ENCODE data around the gene PPP2R1B.

Gene PPP2R1B

DNA sequence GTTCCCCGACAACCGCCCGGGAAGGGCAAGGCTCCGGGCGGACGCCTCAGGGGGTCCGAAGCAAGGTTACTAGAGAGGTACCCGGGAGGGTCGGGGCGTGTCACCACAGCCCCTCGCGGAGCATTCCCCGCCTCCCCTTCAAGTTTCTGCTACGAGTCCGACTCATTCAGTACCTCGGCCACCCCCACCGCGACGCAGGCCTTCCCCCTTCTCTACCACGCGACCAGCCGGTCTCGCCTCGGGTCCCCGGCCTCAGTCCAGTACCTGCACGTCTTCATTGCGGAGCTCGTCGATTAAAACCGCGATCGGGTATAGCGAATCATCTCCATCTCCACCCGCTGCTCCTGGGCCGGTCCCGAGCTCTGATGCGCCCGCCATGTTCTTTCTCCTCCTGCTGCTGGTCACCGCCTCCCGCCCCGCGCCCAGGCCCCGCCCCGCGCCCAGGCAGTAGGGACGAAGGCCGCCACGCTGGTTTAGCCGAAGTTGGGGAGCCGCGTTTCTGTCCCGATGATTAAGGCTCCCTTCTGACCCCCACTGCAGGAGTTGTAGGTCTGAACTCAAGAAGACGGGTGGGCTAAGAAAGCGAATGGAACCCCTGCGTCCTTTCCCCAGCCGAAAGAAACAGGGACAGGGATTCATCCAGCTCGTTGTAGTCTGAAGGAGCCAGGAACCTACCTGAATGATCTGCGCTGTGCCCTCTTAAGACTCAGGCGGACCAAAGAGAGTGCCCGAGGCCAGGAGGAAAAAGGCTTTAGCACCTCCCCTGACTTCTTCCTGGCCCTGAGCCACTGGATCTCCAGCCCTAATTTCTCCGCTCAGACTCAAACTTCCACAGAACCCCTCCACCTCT, at the start of gene PPP2R1B:
PPP2R1B (minus strand) TSS at position 406 of the 850 bp plus-strand sequence; CDS start at position 378, 28 bp downstream.
- H3K36me3 ChIP-seq (ENCODE audit: control insufficient read depth, insufficient read depth, low read length): peaks cover 35% of the 10 kb centered on the region
- peaks cover 36% of the 10 kb centered on the region for H3K4me1 ChIP-seq (ENCODE audit: control insufficient read depth, insufficient read depth, low read length)
- no peaks in the 10 kb centered on the region for H3K27me3 ChIP-seq (ENCODE audit: control insufficient read depth, insufficient read depth, low read length)
- H3K4me3 ChIP-seq (ENCODE audit: low read depth, low read length): peak within 1 kb of the TSS; percentile 91
- H3K9me3 ChIP-seq (ENCODE audit: control insufficient read depth, insufficient read depth, low read length): no peaks in the 10 kb centered on the region
- H3K27ac ChIP-seq (ENCODE audit: low read depth, low read length): peak within 1 kb of the TSS; percentile 87
- peak within 1 kb of the TSS; percentile 92 for H3K9ac ChIP-seq (ENCODE audit: low read depth, low read length)

DNA sequence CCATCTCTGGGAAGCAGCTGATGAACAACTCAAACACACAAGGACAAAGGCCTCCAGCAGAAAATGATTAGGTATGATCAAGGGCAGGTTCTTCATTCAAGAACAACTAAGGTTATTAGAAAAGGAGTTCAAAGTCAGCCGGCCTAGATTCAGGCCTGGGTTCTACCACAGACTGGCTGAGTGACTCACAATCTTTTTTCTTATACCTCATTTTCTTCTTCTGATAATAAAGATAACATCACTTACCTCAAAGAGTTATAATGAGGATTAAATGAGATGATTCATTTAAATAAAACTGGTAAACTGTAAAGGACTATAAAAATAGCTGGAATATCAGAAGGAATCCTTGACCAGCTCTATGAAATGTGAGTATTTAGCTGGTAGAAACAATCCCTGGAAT, 49.3 kb upstream of the PPP2R1B start:
- no peaks in the 10 kb centered on the region for H3K9me3 ChIP-seq (ENCODE audit: control insufficient read depth, insufficient read depth, low read length)
- H3K4me3 ChIP-seq (ENCODE audit: low read depth, low read length): no peak overlapping the region
- H3K27ac ChIP-seq (ENCODE audit: low read depth, low read length): no peak overlapping the region
- no peaks in the 10 kb centered on the region for H3K4me1 ChIP-seq (ENCODE audit: control insufficient read depth, insufficient read depth, low read length)
- H3K27me3 ChIP-seq (ENCODE audit: control insufficient read depth, insufficient read depth, low read length): no peaks in the 10 kb centered on the region
- H3K36me3 ChIP-seq (ENCODE audit: control insufficient read depth, insufficient read depth, low read length): no peaks in the 10 kb centered on the region
- H3K9ac ChIP-seq (ENCODE audit: low read depth, low read length): no peak overlapping the region

DNA sequence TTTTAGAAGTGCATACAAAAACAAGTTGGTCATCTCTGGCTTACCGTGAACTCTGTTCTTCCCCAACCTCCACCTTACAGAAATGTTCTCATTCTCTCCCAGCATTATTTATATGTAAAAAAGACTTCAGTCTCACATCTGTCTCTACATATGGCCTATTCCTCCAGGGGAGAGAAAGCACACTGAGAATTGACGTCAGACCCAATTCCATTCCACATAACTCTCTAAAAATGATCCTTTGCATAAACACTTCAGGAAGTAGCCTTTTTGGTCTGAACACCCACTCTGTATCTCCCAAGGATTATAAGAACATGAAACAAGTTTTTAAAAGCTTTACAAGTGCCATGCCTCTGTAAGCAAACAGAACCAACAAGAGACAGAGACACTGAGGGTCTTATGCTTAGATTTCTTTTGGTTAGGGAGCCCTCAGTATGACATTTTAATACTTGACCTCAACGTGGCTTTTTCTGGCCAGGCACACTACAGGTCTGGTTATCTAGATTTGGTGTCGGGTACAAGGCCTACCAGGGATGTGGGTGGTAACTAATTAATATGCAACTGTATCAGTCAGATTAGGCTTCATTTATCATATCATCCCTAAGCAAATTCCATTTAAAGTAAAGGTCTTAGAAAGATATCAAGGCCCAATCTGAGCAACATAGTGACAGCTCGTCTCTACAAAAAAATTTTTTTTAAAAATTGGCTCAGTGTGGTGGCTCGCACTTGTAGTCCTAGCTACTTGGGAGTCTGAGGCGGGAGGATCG, 48.5 kb upstream of the PPP2R1B start:
- H3K4me3 ChIP-seq (ENCODE audit: low read depth, low read length): no peak overlapping the region
- H3K27ac ChIP-seq (ENCODE audit: low read depth, low read length): no peak overlapping the region
- H3K9me3 ChIP-seq (ENCODE audit: control insufficient read depth, insufficient read depth, low read length): no peaks in the 10 kb centered on the region
- no peaks in the 10 kb centered on the region for H3K27me3 ChIP-seq (ENCODE audit: control insufficient read depth, insufficient read depth, low read length)
- no peak overlapping the region for H3K9ac ChIP-seq (ENCODE audit: low read depth, low read length)
- no peaks in the 10 kb centered on the region for H3K36me3 ChIP-seq (ENCODE audit: control insufficient read depth, insufficient read depth, low read length)
- no peaks in the 10 kb centered on the region for H3K4me1 ChIP-seq (ENCODE audit: control insufficient read depth, insufficient read depth, low read length)

DNA sequence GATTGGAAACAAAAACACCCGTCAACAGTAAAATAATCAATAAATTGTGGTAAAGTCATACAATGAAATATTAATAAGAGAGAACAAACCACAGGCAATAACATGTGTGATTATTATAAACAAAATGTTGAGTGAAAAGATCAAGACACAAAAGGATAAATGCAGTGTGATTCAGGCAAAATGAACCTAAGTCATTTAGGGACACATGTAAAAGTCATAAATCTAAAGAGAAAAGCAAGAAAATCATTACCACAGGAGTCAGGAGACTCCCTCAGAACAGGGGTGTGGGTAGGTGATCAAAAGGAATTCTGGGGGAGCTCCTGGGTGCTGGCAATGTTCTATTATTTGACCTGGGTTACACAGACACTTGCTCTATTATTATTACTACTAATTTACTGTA, 47.9 kb upstream of the PPP2R1B start:
- Histone ChIP-seq H3K27me3 (ENCODE audit: control insufficient read depth, insufficient read depth, low read length) (no peaks in the 10 kb centered on the region), H3K4me3 (ENCODE audit: low read depth, low read length) (no peak overlapping the region), H3K27ac (ENCODE audit: low read depth, low read length) (no peak overlapping the region), H3K4me1 (ENCODE audit: control insufficient read depth, insufficient read depth, low read length) (no peaks in the 10 kb centered on the region), H3K9ac (ENCODE audit: low read depth, low read length) (no peak overlapping the region), H3K36me3 (ENCODE audit: control insufficient read depth, insufficient read depth, low read length) (no peaks in the 10 kb centered on the region), H3K9me3 (ENCODE audit: control insufficient read depth, insufficient read depth, low read length) (no peaks in the 10 kb centered on the region)

DNA sequence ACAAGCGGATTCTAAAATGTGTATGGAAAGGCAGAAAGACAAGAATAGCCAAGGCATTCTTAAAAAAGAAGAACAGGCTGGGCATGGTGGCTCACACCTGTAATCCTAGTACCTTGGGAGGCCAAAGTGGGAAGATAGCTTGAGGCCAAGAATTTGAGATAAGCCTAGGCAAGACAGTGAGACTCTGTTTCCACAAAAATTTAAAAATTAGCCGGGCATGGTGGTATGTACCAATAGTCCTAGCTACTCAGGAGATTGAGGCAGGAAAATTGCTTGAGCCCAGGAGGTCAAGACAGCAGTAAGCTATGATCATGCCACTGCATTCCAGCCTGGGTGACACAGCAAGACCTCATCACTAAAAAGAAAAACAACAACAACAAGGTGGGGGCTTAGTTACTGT, 46.0 kb upstream of the PPP2R1B start:
- no peaks in the 10 kb centered on the region for H3K27me3 ChIP-seq (ENCODE audit: control insufficient read depth, insufficient read depth, low read length)
- H3K4me3 ChIP-seq (ENCODE audit: low read depth, low read length): no peak overlapping the region
- no peaks in the 10 kb centered on the region for H3K36me3 ChIP-seq (ENCODE audit: control insufficient read depth, insufficient read depth, low read length)
- no peaks in the 10 kb centered on the region for H3K9me3 ChIP-seq (ENCODE audit: control insufficient read depth, insufficient read depth, low read length)
- H3K9ac ChIP-seq (ENCODE audit: low read depth, low read length): no peak overlapping the region
- no peak overlapping the region for H3K27ac ChIP-seq (ENCODE audit: low read depth, low read length)
- no peaks in the 10 kb centered on the region for H3K4me1 ChIP-seq (ENCODE audit: control insufficient read depth, insufficient read depth, low read length)

DNA sequence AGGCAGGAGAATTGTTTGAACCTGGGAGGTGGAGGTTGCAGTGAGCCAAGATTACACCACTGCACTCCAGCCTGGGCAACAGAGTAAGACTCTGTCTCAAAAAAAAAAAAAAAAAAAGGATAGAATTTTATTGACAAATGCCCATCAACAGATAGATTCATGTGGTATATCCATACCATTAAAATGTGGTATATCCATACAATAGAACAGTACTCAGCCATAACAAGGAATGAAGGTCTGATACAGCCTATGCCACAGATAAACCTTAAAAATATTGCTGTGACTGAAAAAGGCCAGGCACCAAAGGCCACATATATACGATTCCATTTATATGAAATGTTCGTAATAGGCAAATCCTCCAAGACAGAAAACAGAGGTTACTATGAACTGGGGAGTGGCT, 45.3 kb upstream of the PPP2R1B start:
- H3K36me3 ChIP-seq (ENCODE audit: control insufficient read depth, insufficient read depth, low read length): no peaks in the 10 kb centered on the region
- H3K27me3 ChIP-seq (ENCODE audit: control insufficient read depth, insufficient read depth, low read length): no peaks in the 10 kb centered on the region
- no peak overlapping the region for H3K9ac ChIP-seq (ENCODE audit: low read depth, low read length)
- H3K27ac ChIP-seq (ENCODE audit: low read depth, low read length): no peak overlapping the region
- no peaks in the 10 kb centered on the region for H3K4me1 ChIP-seq (ENCODE audit: control insufficient read depth, insufficient read depth, low read length)
- no peak overlapping the region for H3K4me3 ChIP-seq (ENCODE audit: low read depth, low read length)
- H3K9me3 ChIP-seq (ENCODE audit: control insufficient read depth, insufficient read depth, low read length): no peaks in the 10 kb centered on the region

DNA sequence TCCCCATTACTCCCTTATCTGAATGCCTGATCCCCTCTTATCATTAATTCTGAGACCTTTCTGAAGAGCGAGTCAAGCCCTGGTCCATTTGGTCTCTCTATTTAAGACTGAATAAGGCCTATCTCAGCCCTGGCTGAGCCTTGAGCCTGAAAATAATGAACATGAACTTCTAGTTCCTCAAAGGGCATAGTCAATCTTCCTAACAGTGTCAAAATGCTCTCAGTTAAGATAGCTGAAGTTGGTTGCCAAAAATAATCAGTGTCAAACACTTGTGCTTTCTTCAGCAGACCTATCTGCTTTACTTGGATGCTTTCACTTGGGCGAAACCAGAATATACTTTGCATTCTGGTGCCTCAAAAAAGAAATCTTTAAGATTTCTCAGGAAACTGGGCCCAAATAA, 42.6 kb upstream of the PPP2R1B start:
- Histone ChIP-seq H3K9ac (ENCODE audit: low read depth, low read length) (no peak overlapping the region), H3K4me1 (ENCODE audit: control insufficient read depth, insufficient read depth, low read length) (peaks cover 5% of the 10 kb centered on the region), H3K36me3 (ENCODE audit: control insufficient read depth, insufficient read depth, low read length) (peaks cover 6% of the 10 kb centered on the region; the same call in 1 of the 2 replicates)

DNA sequence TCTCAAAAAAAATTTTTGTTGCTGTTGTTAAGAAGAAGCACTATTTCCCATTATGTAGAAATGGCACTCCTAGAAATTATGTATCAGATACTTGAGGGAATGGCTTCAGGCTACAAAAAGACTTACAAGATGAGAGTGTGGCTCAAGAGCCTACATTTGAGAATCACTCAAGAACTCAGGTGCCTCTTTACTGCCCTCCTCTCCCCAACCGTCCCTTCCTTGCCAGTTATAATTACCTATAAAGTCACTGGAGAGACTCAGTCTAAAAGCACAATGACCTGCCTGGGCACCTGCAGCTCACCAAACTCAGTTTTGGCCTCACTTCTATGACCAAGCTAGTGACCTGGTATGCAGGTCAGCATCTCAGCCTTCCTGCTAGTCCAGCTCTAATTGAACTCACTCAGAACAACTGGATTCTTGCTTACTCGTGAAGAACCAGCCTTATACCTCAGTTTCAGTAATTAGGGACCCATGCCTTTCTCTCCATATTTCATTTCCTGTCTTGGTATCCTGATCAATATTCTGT, 41.9 kb upstream of the PPP2R1B start:
- no peaks in the 10 kb centered on the region for H3K9me3 ChIP-seq (ENCODE audit: control insufficient read depth, insufficient read depth, low read length)
- no peaks in the 10 kb centered on the region for H3K27me3 ChIP-seq (ENCODE audit: control insufficient read depth, insufficient read depth, low read length)
- H3K36me3 ChIP-seq (ENCODE audit: control insufficient read depth, insufficient read depth, low read length): peaks cover 6% of the 10 kb centered on the region; the same call in 1 of the 2 replicates
- peaks cover 5% of the 10 kb centered on the region for H3K4me1 ChIP-seq (ENCODE audit: control insufficient read depth, insufficient read depth, low read length)
- no peak overlapping the region for H3K27ac ChIP-seq (ENCODE audit: low read depth, low read length)
- no peak overlapping the region for H3K9ac ChIP-seq (ENCODE audit: low read depth, low read length)
- H3K4me3 ChIP-seq (ENCODE audit: low read depth, low read length): no peak overlapping the region

More for the DNA sequence above, 42.6 kb upstream of the PPP2R1B start:
- Histone ChIP-seq H3K9me3 (ENCODE audit: control insufficient read depth, insufficient read depth, low read length) (no peaks in the 10 kb centered on the region), H3K4me3 (ENCODE audit: low read depth, low read length) (no peak overlapping the region), H3K27me3 (ENCODE audit: control insufficient read depth, insufficient read depth, low read length) (no peaks in the 10 kb centered on the region), H3K27ac (ENCODE audit: low read depth, low read length) (no peak overlapping the region)

DNA sequence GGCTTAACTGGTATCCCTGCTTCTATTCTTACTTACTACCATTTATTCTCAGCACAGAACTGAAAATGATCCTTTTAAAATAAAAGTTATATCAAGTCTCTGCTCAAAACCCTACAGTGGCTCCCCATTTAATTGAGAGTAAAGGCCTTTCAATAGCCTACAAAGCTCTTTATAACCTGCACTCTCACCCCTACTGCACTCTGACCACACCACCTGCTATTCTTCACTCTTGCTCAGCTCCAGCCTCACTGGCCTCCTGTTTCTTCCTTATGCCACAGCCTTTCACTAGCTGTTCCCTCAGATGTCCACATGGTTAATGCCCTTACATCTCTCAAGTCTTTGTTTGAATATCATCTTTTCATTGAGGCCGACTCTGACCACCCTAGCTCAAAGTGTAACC, 40.9 kb upstream of the PPP2R1B start:
- no peaks in the 10 kb centered on the region for H3K27me3 ChIP-seq (ENCODE audit: control insufficient read depth, insufficient read depth, low read length)
- H3K4me1 ChIP-seq (ENCODE audit: control insufficient read depth, insufficient read depth, low read length): peaks cover 5% of the 10 kb centered on the region
- peaks cover 6% of the 10 kb centered on the region; the same call in 1 of the 2 replicates for H3K36me3 ChIP-seq (ENCODE audit: control insufficient read depth, insufficient read depth, low read length)
- H3K9me3 ChIP-seq (ENCODE audit: control insufficient read depth, insufficient read depth, low read length): no peaks in the 10 kb centered on the region
- H3K27ac ChIP-seq (ENCODE audit: low read depth, low read length): no peak overlapping the region
- no peak overlapping the region for H3K4me3 ChIP-seq (ENCODE audit: low read depth, low read length)
- H3K9ac ChIP-seq (ENCODE audit: low read depth, low read length): no peak overlapping the region

DNA sequence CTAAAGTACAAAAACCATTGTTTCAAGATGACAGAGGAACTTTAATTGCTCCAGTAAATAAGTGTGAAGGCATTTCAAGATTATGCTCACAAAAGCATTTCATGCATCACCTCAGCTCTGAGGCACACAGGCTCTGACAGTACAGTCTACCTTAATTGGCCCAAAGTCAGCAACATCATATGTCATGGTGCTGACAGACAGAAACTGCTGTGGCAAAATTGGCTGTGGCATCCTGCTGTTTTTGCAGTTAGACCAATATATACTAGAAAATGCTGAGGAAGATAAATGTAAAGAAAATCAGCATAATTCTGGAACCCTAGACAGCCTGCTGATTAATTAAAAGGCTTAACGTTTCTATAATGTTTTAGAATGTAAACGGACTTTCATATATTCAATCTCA, 34.9 kb upstream of the PPP2R1B start:
- peaks cover 6% of the 10 kb centered on the region; the same call in 1 of the 2 replicates for H3K36me3 ChIP-seq (ENCODE audit: control insufficient read depth, insufficient read depth, low read length)
- peaks cover 5% of the 10 kb centered on the region for H3K4me1 ChIP-seq (ENCODE audit: control insufficient read depth, insufficient read depth, low read length)
- no peak overlapping the region for H3K4me3 ChIP-seq (ENCODE audit: low read depth, low read length)
- no peaks in the 10 kb centered on the region for H3K9me3 ChIP-seq (ENCODE audit: control insufficient read depth, insufficient read depth, low read length)
- H3K9ac ChIP-seq (ENCODE audit: low read depth, low read length): no peak overlapping the region
- no peaks in the 10 kb centered on the region for H3K27me3 ChIP-seq (ENCODE audit: control insufficient read depth, insufficient read depth, low read length)
- no peak overlapping the region for H3K27ac ChIP-seq (ENCODE audit: low read depth, low read length)

DNA sequence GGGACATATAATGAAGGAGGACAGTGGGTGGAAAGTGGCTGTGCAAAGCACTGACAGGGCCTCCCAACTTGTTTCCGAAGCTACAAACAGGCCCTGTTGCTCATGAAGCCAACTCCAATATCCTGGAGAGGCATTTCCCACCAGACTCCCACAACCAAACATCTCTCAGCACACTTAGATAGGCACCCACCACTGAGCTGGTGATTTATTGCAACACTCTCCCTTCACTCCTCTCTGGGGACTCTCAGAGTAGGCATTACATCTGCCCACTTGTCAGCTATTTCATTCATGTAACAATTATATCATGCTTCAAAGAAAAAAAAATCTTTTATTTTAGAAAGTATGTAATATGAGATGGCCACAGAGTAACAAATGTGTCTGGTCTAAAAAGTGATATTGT, 32.1 kb upstream of the PPP2R1B start:
- H3K9me3 ChIP-seq (ENCODE audit: control insufficient read depth, insufficient read depth, low read length): no peaks in the 10 kb centered on the region
- no peak overlapping the region for H3K27ac ChIP-seq (ENCODE audit: low read depth, low read length)
- no peak overlapping the region for H3K4me3 ChIP-seq (ENCODE audit: low read depth, low read length)
- H3K36me3 ChIP-seq (ENCODE audit: control insufficient read depth, insufficient read depth, low read length): no peaks in the 10 kb centered on the region
- H3K27me3 ChIP-seq (ENCODE audit: control insufficient read depth, insufficient read depth, low read length): no peaks in the 10 kb centered on the region
- H3K4me1 ChIP-seq (ENCODE audit: control insufficient read depth, insufficient read depth, low read length): no peaks in the 10 kb centered on the region
- no peak overlapping the region for H3K9ac ChIP-seq (ENCODE audit: low read depth, low read length)
